Thyroid gland (tissue), 4 donors: ENCODE measurements around the gene TASL.

Experiments used
- POLR2A ChIP-seq, 2 donors: fragments of 450-650 bp; IDR thresholded peaks; one replicate each; pipeline ENCODE4 v1.6.1; 2017; ENCODE audit warnings: antibody characterized with exemption in 2 of 2, mild to moderate bottlenecking in 2 of 2, moderate library complexity in 1 of 2
- TF ChIP-seq, protein P1 (sequence below), 6 experiments: fragments of 200-600 bp in 3 of 6; fragments of 450-650 bp in 3 of 6; sonication (generic) in 3 of 6; IDR thresholded peaks; one replicate each; pipeline ENCODE4 v1.5.1; 2016 to 2019; ENCODE audit warnings: antibody characterized with exemption in 6 of 6, mild to moderate bottlenecking in 2 of 6, inconsistent platforms in 1 of 6, moderate library complexity in 1 of 6

DNA sequence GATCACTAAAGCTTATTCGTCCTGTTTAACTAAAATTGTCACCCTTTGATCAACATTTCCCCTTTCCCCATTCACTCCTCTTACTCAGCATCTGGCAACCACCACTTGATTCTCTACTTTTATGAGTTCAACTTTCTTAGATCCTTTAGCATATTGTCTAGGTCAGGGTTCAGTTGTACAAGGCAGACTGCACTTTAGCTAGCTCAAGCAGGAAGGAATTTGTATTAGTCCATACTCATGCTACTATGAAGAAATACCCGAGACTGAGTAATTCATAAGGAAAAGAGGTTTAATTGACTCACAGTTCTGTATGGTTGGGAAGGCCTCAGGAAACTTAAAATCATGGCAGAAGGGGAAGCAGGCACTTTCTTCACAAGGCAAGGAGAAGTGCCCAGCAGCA lies 44.3 kb downstream of the TASL start:
- TF ChIP-seq, protein P1, sequence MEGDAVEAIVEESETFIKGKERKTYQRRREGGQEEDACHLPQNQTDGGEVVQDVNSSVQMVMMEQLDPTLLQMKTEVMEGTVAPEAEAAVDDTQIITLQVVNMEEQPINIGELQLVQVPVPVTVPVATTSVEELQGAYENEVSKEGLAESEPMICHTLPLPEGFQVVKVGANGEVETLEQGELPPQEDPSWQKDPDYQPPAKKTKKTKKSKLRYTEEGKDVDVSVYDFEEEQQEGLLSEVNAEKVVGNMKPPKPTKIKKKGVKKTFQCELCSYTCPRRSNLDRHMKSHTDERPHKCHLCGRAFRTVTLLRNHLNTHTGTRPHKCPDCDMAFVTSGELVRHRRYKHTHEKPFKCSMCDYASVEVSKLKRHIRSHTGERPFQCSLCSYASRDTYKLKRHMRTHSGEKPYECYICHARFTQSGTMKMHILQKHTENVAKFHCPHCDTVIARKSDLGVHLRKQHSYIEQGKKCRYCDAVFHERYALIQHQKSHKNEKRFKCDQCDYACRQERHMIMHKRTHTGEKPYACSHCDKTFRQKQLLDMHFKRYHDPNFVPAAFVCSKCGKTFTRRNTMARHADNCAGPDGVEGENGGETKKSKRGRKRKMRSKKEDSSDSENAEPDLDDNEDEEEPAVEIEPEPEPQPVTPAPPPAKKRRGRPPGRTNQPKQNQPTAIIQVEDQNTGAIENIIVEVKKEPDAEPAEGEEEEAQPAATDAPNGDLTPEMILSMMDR (IDR thresholded peaks at IDR 0.05): no peak
- no peak for TF ChIP-seq POLR2A (IDR thresholded peaks at IDR 0.05)
